Loucy (cell line): Measurements from ENCODE around the gene ABHD10.

Experiments used
- H2AFZ ChIP-seq: fragments of 200-600 bp; sonication (generic); 2 replicates; pipeline ENCODE4 v1.6.0; 2016; ENCODE audit warnings: antibody characterized with exemption, mild to moderate bottlenecking, low read length, moderate library complexity
- H3F3A ChIP-seq: fragments of 200-600 bp; 2 replicates; pipeline ENCODE4 v1.6.0; 2016; ENCODE audit warnings: antibody characterized with exemption, low read depth, mild to moderate bottlenecking
- H3K27me3 ChIP-seq: fragments of 200-600 bp; sonication (generic); 2 replicates; pipeline ENCODE4 v1.6.1; 2014; ENCODE audit warnings: low read length, mild to moderate bottlenecking; ENCODE audit not compliant: insufficient read depth, poor library complexity, severe bottlenecking
- H3K36me3 ChIP-seq: fragments of 200-600 bp; sonication (generic); 2 replicates; pipeline ENCODE4 v1.6.1; 2016; ENCODE audit warnings: low read length; ENCODE audit not compliant: insufficient read depth
- H3K4me1 ChIP-seq: fragments of 200-600 bp; sonication (generic); 2 replicates; pipeline ENCODE4 v1.5.1; 2014; ENCODE audit warnings: low read length, mild to moderate bottlenecking; ENCODE audit not compliant: insufficient read depth, poor library complexity, severe bottlenecking
- H3K4me2 ChIP-seq: fragments of 200-600 bp; sonication (generic); 2 replicates; pipeline ENCODE4 v1.6.0; 2014; ENCODE audit warnings: antibody characterized with exemption, low read length, low read depth, mild to moderate bottlenecking; ENCODE audit not compliant: poor library complexity, severe bottlenecking
- H3K4me3 ChIP-seq: fragments of 200-600 bp; sonication (generic); 2 replicates; pipeline ENCODE4 v1.5.1; 2014; ENCODE audit warnings: low read length, mild to moderate bottlenecking, mixed read lengths; ENCODE audit not compliant: poor library complexity, severe bottlenecking
- H3K79me2 ChIP-seq: fragments of 200-600 bp; sonication (generic); 2 replicates; pipeline ENCODE4 v1.6.1; 2014; ENCODE audit warnings: low read length; ENCODE audit not compliant: insufficient read depth
- H3K9ac ChIP-seq: fragments of 200-600 bp; sonication (generic); 2 replicates; pipeline ENCODE4 v1.6.0; 2014; ENCODE audit warnings: mild to moderate bottlenecking, low read depth, low read length, moderate library complexity; ENCODE audit not compliant: poor library complexity, severe bottlenecking
- H3K9me2 ChIP-seq: fragments of 200-600 bp; sonication (generic); replicated peaks from 2 replicates; pipeline ENCODE4 v1.6.1; 2016; ENCODE audit warnings: low read depth, low read length, mixed read lengths
- H3K9me3 ChIP-seq: fragments of 200-600 bp; sonication (generic); 2 replicates; pipeline ENCODE4 v1.6.1; 2014; ENCODE audit warnings: mild to moderate bottlenecking, antibody characterized with exemption, low read length, low read depth; ENCODE audit not compliant: insufficient read depth
- H4K20me1 ChIP-seq: fragments of 200-600 bp; sonication (generic); 2 replicates; pipeline ENCODE4 v1.6.0; 2014; ENCODE audit warnings: antibody characterized with exemption, low read length, mild to moderate bottlenecking; ENCODE audit not compliant: insufficient read depth, poor library complexity, severe bottlenecking
- EZH2phosphoT487 ChIP-seq: fragments of 200-600 bp; IDR thresholded peaks from 2 replicates; pipeline ENCODE4 v1.6.1; 2018; ENCODE audit warnings: antibody characterized with exemption, mild to moderate bottlenecking, moderate library complexity, borderline replicate concordance
- TF ChIP-seq, protein P1 (sequence below): fragments of 200-600 bp; sonication (generic); conservative IDR thresholded peaks from 2 replicates; pipeline ENCODE4 v1.5.1; 2014; ENCODE audit warnings: mild to moderate bottlenecking, antibody characterized with exemption, low read length

The ABHD10 gene

DNA sequence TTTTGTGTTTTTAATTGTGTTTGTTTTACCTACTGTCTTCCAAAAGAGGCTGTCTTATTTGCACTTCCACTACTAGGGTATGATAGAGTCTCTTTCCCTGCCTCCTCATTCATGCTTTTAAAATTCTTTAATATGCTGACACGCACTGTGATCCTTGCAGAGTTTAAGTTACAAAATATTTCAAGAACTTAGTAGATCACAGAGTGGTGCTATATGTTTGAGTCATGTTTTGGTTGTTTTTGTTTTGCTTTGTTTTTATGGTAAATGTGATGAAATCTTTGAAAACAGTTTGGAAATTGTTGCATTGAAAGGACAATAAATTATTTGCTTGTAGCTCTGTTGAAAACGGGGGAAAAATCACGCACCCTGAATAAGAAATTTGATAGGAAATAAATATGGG lies 5.9 kb upstream of the ABHD10 start:
- Histone ChIP-seq H3K4me2 (no peak overlapping the region), H3K9me3 (no peaks in the 10 kb centered on the region), H3F3A (no peaks in the 10 kb centered on the region), H4K20me1 (no peaks in the 10 kb centered on the region), H3K9me2 (no peaks in the 10 kb centered on the region), H3K79me2 (no peaks in the 10 kb centered on the region), H3K9ac (no peak overlapping the region), H3K4me3 (no peak overlapping the region), H2AFZ (no peak overlapping the region), H3K4me1 (no peaks in the 10 kb centered on the region), H3K36me3 (no peaks in the 10 kb centered on the region), H3K27me3 (no peaks in the 10 kb centered on the region)
- TF ChIP-seq, protein P1, sequence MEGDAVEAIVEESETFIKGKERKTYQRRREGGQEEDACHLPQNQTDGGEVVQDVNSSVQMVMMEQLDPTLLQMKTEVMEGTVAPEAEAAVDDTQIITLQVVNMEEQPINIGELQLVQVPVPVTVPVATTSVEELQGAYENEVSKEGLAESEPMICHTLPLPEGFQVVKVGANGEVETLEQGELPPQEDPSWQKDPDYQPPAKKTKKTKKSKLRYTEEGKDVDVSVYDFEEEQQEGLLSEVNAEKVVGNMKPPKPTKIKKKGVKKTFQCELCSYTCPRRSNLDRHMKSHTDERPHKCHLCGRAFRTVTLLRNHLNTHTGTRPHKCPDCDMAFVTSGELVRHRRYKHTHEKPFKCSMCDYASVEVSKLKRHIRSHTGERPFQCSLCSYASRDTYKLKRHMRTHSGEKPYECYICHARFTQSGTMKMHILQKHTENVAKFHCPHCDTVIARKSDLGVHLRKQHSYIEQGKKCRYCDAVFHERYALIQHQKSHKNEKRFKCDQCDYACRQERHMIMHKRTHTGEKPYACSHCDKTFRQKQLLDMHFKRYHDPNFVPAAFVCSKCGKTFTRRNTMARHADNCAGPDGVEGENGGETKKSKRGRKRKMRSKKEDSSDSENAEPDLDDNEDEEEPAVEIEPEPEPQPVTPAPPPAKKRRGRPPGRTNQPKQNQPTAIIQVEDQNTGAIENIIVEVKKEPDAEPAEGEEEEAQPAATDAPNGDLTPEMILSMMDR: no peak
- TF ChIP-seq EZH2phosphoT487: no peak

DNA sequence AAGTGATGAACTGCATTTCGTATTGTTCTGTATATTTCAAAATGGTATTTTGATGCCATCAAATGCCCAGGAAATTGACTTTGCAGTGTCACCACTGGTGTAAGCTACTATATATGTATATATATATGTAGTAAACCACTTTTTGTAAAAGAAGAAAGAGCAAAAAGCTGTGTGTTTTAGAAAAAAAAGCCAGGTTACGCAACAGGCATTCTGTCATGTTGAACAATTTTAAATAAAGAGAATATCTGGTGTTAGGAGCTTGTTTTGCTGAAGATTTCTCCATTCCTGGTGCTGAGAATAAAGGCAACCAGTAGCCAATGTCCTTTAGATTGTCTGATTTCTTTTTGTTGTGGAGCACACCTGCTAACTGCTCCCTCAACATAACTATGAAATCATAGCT lies 3.7 kb upstream of the ABHD10 start:
- Histone ChIP-seq H3K4me1 (peaks cover 10% of the 10 kb centered on the region), H3K9me3 (no peaks in the 10 kb centered on the region), H3K9ac (no peak overlapping the region), H3K4me3 (no peak overlapping the region), H2AFZ (no peak overlapping the region), H3F3A (no peaks in the 10 kb centered on the region), H3K79me2 (peaks cover 12% of the 10 kb centered on the region), H3K9me2 (no peaks in the 10 kb centered on the region), H3K36me3 (no peaks in the 10 kb centered on the region), H4K20me1 (peaks cover 5% of the 10 kb centered on the region), H3K4me2 (no peak overlapping the region), H3K27me3 (no peaks in the 10 kb centered on the region)
- TF ChIP-seq, protein P1: no peak
- no peak for TF ChIP-seq EZH2phosphoT487

DNA sequence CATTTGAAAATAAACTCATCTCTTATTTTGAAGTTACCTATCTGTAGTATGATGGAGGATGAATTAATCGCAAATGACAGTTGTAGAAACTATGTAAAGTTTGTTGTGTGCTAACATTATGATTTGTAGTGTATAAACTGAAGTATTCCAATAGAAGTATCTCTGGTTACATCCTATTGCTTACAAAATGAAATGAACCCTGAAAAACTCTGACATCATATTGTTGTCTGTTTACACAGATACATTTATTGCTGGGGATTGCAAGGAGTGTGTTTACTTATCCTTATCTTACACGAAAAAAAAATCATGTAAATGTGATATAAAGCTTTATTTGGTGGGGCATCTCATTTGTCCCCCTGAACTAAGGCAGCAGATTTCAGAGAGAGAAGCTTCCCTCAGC lies 2.6 kb upstream of the ABHD10 start:
- Histone ChIP-seq H3K9me3 (no peaks in the 10 kb centered on the region), H3K4me3 (no peak overlapping the region), H3F3A (no peaks in the 10 kb centered on the region), H3K4me2 (no peak overlapping the region), H3K79me2 (peaks cover 24% of the 10 kb centered on the region), H2AFZ (no peak overlapping the region), H4K20me1 (peaks cover 14% of the 10 kb centered on the region), H3K4me1 (peaks cover 21% of the 10 kb centered on the region), H3K9me2 (no peaks in the 10 kb centered on the region), H3K27me3 (no peaks in the 10 kb centered on the region), H3K36me3 (no peaks in the 10 kb centered on the region), H3K9ac (no peak overlapping the region)
- TF ChIP-seq EZH2phosphoT487: no peak
- TF ChIP-seq, protein P1: no peak
